ENCODE measurements around the gene RAB30. TPM values are rescaled to one million over a fixed set of nuclear protein-coding genes. Genes with fewer than 3 reads are reported as not detected.

Gene RAB30
- total RNA-seq, 2 donors from 2014 or later = 17.0 to 24.2 TPM

- DNase-seq (no peak), ATAC-seq (no peak)
- intact Hi-C loops (cut with DNase I) = loop anchor here in 1 of 2 donors (5.0 kb wide), 1 partner anchor 84 kb away; the partner anchor contains the start of gene PCF11
Measured at GRCh38 chr11:83073258-83073657, 1.6 kb upstream of the RAB30 start.

- no peak for DNase-seq
- ATAC-seq = no peak
- intact Hi-C loops (cut with DNase I) = loop anchor here in 1 of 2 donors (5.0 kb wide), 1 partner anchor 85 kb away; the partner anchor contains the start of gene PCF11
Measured at GRCh38 chr11:83072350-83073242, 899 bp upstream of the RAB30 start.

GRCh38 chr11:83070731-83071566 is 748 bp downstream of the RAB30 start:
- intact Hi-C loops (cut with DNase I) = loop anchor here in 1 of 2 donors (5.0 kb wide), 1 partner anchor 86 kb away; the partner anchor contains the start of gene PCF11
- ATAC-seq (peak; percentile 20 to 22), DNase-seq (peak; percentile 50)

GRCh38 chr11:83070044-83070701 is 1.5 kb downstream of the RAB30 start:
- DNase-seq (peak; percentile 39), ATAC-seq (peak in 1 of 2 donors; percentile 19)
- intact Hi-C loops (cut with DNase I) = loop anchor here in 1 of 2 donors (5.0 kb wide), 1 partner anchor 87 kb away; the partner anchor contains the start of gene PCF11

- DNase-seq (no peak), ATAC-seq (no peak)
- intact Hi-C loops (cut with DNase I) = loop anchor here in 1 of 2 donors (5.0 kb wide), 3 partner anchors 77 to 92 kb away; partner anchors contain the start of gene PCF11
Measured at GRCh38 chr11:83069441-83070043, 2.2 kb downstream of the RAB30 start.

- intact Hi-C loops (cut with DNase I) = loop anchor here in 1 of 2 donors (5.0 kb wide), 2 partner anchors 76 to 91 kb away; no protein-coding TSS in a partner anchor
- DNase-seq (no peak), ATAC-seq (no peak)
Measured at GRCh38 chr11:83068568-83068967, 3.1 kb downstream of the RAB30 start.

- DNase-seq (no peak), ATAC-seq (no peak)
- intact Hi-C loops (cut with DNase I) = no loop called here
Measured at GRCh38 chr11:83064011-83064410, 7.7 kb downstream of the RAB30 start.

GRCh38 chr11:83063073-83063754 is 8.5 kb downstream of the RAB30 start:
- DNase-seq (no peak), ATAC-seq (peak in 1 of 2 donors; percentile 84)
- intact Hi-C loops (cut with DNase I) = no loop called here

- intact Hi-C loops (cut with DNase I) = no loop called here
- no peak for ATAC-seq
Measured at GRCh38 chr11:83061883-83062282, 9.8 kb downstream of the RAB30 start.

GRCh38 chr11:83060965-83061364 is 10.7 kb downstream of the RAB30 start:
- intact Hi-C loops (cut with DNase I) = no loop called here
- ATAC-seq = no peak

More at GRCh38 chr11:83061883-83062282, 9.8 kb downstream of the RAB30 start:
- no peak for DNase-seq

GRCh38 chr11:83057721-83058120 is 14.0 kb downstream of the RAB30 start:
- intact Hi-C loops (cut with DNase I) = no loop called here
- DNase-seq = no peak
- ATAC-seq = no peak

More at GRCh38 chr11:83060965-83061364, 10.7 kb downstream of the RAB30 start:
- DNase-seq = no peak

GRCh38 chr11:83056611-83057010 is 15.1 kb downstream of the RAB30 start:
- intact Hi-C loops (cut with DNase I) = no loop called here
- ATAC-seq (no peak), DNase-seq (no peak)

GRCh38 chr11:83056204-83056603 is 15.5 kb downstream of the RAB30 start:
- DNase-seq = no peak
- no peak for ATAC-seq
- intact Hi-C loops (cut with DNase I) = no loop called here

- ATAC-seq (no peak), DNase-seq (no peak)
- intact Hi-C loops (cut with DNase I) = no loop called here
Measured at GRCh38 chr11:83054904-83055380, 16.8 kb downstream of the RAB30 start.

GRCh38 chr11:83054001-83054400 is 17.7 kb downstream of the RAB30 start:
- intact Hi-C loops (cut with DNase I) = no loop called here
- no peak for DNase-seq
- no peak for ATAC-seq

GRCh38 chr11:83051760-83052671 is 19.7 kb downstream of the RAB30 start:
- DNase-seq = peak; percentile 56
- ATAC-seq = peak; percentile 67 to 73

More at GRCh38 chr11:83051760-83052671, 19.7 kb downstream of the RAB30 start:
- intact Hi-C loops (cut with DNase I) = no loop called here

All from left cardiac atrium (tissue), 4 donors.